SK-N-SH treated with all-trans-retinoic acid at 6 μM for 48 hours (cell line): ENCODE data around the gene SLC35G4.

Source experiments
- ATAC-seq: fragments of 200-7000 bp; cut with Tn5 transposase; 3 replicates; pipeline ENCODE4 v1.9.1; 2020; ENCODE audit warnings: mild to moderate bottlenecking, moderate library complexity
- ARNTL ChIP-seq: fragments of 450-650 bp; formaldehyde crosslinking; IDR thresholded peaks from 2 replicates; pipeline ENCODE4 v1.5.0; 2020; ENCODE audit warnings: low read depth, mild to moderate bottlenecking, moderate library complexity, borderline replicate concordance
- BACH2 ChIP-seq: fragments of 250-450 bp; sonication (Bioruptor Pico); IDR thresholded peaks from 2 replicates; pipeline ENCODE4 v1.9.0; 2021; ENCODE audit warnings: mild to moderate bottlenecking, borderline replicate concordance
- CREB5 ChIP-seq: fragments of 250-450 bp; sonication (Bioruptor Pico); IDR thresholded peaks from 2 replicates; pipeline ENCODE4 v1.5.1; 2020; ENCODE audit warnings: low read depth, mild to moderate bottlenecking, moderate library complexity
- CSDC2 ChIP-seq: fragments of 250-450 bp; sonication (Bioruptor Pico); IDR thresholded peaks from 2 replicates; pipeline ENCODE4 v1.5.0; 2020; ENCODE audit warnings: mild to moderate bottlenecking, moderate library complexity
- CSRNP3 ChIP-seq: fragments of 250-450 bp; sonication (Bioruptor Pico); IDR thresholded peaks from 2 replicates; pipeline ENCODE4 v1.5.1; 2021; ENCODE audit warnings: mild to moderate bottlenecking, moderate library complexity
- ESRRG ChIP-seq: fragments of 250-450 bp; sonication (Bioruptor Pico); IDR thresholded peaks from 2 replicates; pipeline ENCODE4 v1.6.1; 2021; ENCODE audit warnings: mild to moderate bottlenecking
- GLIS3 ChIP-seq: fragments of 250-450 bp; sonication (Bioruptor Pico); IDR thresholded peaks from 2 replicates; pipeline ENCODE4 v1.5.0; 2020; ENCODE audit warnings: mild to moderate bottlenecking, moderate library complexity
- ISL1 ChIP-seq: fragments of 250-450 bp; sonication (Bioruptor Pico); IDR thresholded peaks from 2 replicates; pipeline ENCODE4 v2.1.2; 2022; ENCODE audit warnings: mild to moderate bottlenecking, moderate library complexity
- OSR1 ChIP-seq: fragments of 250-450 bp; sonication (Bioruptor Pico); IDR thresholded peaks from 2 replicates; pipeline ENCODE4 v1.8.0; 2022; ENCODE audit warnings: moderate library complexity, mild to moderate bottlenecking, inconsistent platforms
- POU6F1 ChIP-seq: fragments of 250-450 bp; sonication (Bioruptor Pico); IDR thresholded peaks from 2 replicates; pipeline ENCODE4 v1.8.0; 2021; ENCODE audit warnings: low read depth, mild to moderate bottlenecking, moderate library complexity, borderline replicate concordance
- PPARA ChIP-seq: fragments of 250-450 bp; sonication (Bioruptor Pico); IDR thresholded peaks from 2 replicates; pipeline ENCODE4 v1.5.0; 2020; ENCODE audit warnings: mild to moderate bottlenecking, borderline replicate concordance
- RARB ChIP-seq: fragments of 250-450 bp; sonication (Bioruptor Pico); IDR thresholded peaks from 2 replicates; pipeline ENCODE4 v1.8.0; 2021; ENCODE audit warnings: mild to moderate bottlenecking, moderate library complexity
- TCF4 ChIP-seq: fragments of 250-450 bp; sonication (Bioruptor Pico); IDR thresholded peaks from 2 replicates; pipeline ENCODE4 v1.8.0; 2021; ENCODE audit warnings: mild to moderate bottlenecking, moderate library complexity, borderline replicate concordance
- TOX ChIP-seq: fragments of 250-450 bp; sonication (Bioruptor Pico); IDR thresholded peaks from 2 replicates; pipeline ENCODE4 v1.8.0; 2021; ENCODE audit warnings: mild to moderate bottlenecking, moderate library complexity, borderline replicate concordance
- TSHZ2 ChIP-seq: fragments of 250-450 bp; sonication (Bioruptor Pico); IDR thresholded peaks from 2 replicates; pipeline ENCODE4 v1.5.0; 2020; ENCODE audit warnings: mild to moderate bottlenecking, moderate library complexity
- ZC3H10 ChIP-seq: fragments of 250-450 bp; sonication (Bioruptor Pico); IDR thresholded peaks from 2 replicates; pipeline ENCODE4 v1.5.1; 2021; ENCODE audit warnings: mild to moderate bottlenecking, moderate library complexity
- ZFP3 ChIP-seq: fragments of 250-450 bp; sonication (Bioruptor Pico); IDR thresholded peaks from 2 replicates; pipeline ENCODE4 v1.5.0; 2020; ENCODE audit warnings: mild to moderate bottlenecking, moderate library complexity
- ZFP30 ChIP-seq: fragments of 450-650 bp; formaldehyde crosslinking; IDR thresholded peaks from 2 replicates; pipeline ENCODE4 v1.5.0; 2022; ENCODE audit warnings: mild to moderate bottlenecking, moderate library complexity
- ZNF565 ChIP-seq: fragments of 450-650 bp; formaldehyde crosslinking; conservative IDR thresholded peaks from 2 replicates; pipeline ENCODE4 v1.5.0; 2020; ENCODE audit warnings: low read depth, mild to moderate bottlenecking, moderate library complexity
- ZNF8 ChIP-seq: fragments of 450-650 bp; formaldehyde crosslinking; IDR thresholded peaks from 2 replicates; pipeline ENCODE4 v1.5.0; 2020; ENCODE audit warnings: mild to moderate bottlenecking, moderate library complexity
- TF ChIP-seq, protein P1 (sequence below): fragments of 250-450 bp; sonication (Bioruptor Pico); IDR thresholded peaks from 2 replicates; pipeline ENCODE4 v1.8.0; 2020; ENCODE audit warnings: mild to moderate bottlenecking, moderate library complexity, borderline replicate concordance

The SLC35G4 gene

DNA sequence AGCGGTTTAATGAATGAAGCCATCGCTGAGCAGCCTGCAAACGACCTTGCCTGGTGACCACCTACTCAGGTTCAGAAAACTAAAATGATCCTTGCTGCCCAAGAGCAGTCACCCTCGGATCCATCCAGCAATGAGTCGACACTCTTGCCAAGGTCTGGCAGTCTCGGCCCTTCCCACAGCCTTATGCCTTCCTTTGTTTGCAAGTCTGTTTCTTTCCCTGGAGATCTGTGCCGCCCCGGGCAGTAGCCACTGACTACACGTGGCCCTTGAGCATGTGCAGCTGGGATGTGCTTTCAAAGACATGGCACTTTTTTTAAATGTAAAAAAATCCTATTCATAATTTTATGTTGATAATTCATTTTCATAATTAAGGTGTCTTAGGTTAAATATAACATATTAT lies 37.2 kb upstream of the SLC35G4 start:
- TF ChIP-seq ZNF565 (CRISPR knock-in tag) (no peak), RARB (CRISPR knock-in tag) (no peak), ARNTL (CRISPR knock-in tag) (no peak), CSDC2 (CRISPR knock-in tag) (no peak), TCF4 (no peak), POU6F1 (CRISPR knock-in tag) (no peak), ZFP3 (CRISPR knock-in tag) (no peak), BACH2 (no peak), ZNF8 (CRISPR knock-in tag) (no peak), OSR1 (CRISPR knock-in tag) (no peak), TOX (no peak), TSHZ2 (CRISPR knock-in tag) (no peak), ZFP30 (CRISPR knock-in tag) (no peak), ZC3H10 (CRISPR knock-in tag) (no peak)
- TF ChIP-seq, protein P1, sequence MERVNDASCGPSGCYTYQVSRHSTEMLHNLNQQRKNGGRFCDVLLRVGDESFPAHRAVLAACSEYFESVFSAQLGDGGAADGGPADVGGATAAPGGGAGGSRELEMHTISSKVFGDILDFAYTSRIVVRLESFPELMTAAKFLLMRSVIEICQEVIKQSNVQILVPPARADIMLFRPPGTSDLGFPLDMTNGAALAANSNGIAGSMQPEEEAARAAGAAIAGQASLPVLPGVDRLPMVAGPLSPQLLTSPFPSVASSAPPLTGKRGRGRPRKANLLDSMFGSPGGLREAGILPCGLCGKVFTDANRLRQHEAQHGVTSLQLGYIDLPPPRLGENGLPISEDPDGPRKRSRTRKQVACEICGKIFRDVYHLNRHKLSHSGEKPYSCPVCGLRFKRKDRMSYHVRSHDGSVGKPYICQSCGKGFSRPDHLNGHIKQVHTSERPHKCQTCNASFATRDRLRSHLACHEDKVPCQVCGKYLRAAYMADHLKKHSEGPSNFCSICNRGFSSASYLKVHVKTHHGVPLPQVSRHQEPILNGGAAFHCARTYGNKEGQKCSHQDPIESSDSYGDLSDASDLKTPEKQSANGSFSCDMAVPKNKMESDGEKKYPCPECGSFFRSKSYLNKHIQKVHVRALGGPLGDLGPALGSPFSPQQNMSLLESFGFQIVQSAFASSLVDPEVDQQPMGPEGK (CRISPR knock-in tag): no peak
- ATAC-seq: no peak

DNA sequence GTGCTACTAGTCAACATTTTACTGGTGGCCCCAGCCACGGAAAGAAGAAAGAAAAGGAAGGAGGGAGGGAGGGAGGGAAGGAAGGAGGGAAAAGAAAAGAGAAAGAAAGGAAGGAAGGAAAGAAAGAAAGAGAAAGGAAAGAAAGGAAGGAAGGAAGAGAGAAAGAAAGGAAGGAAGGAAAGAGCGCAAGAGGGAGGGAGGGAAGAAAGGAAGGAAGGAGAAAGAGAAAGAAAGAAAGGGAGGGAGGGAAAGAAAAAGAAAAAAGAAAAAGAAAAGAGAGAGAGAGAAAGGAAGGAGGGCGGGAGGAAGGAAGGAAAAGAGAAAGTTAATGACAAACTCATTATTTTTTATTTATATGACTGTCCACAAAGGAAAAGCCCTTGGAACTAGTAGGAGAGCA lies 34.9 kb upstream of the SLC35G4 start:
- no peak for TF ChIP-seq PPARA
- no peak for TF ChIP-seq ZFP30 (CRISPR knock-in tag)
- no peak for TF ChIP-seq OSR1 (CRISPR knock-in tag)
- no peak for TF ChIP-seq CSDC2 (CRISPR knock-in tag)
- TF ChIP-seq POU6F1 (CRISPR knock-in tag): no peak
- no peak for TF ChIP-seq GLIS3 (CRISPR knock-in tag)
- TF ChIP-seq ZNF8 (CRISPR knock-in tag): no peak
- TF ChIP-seq ZFP3 (CRISPR knock-in tag): no peak
- TF ChIP-seq TSHZ2 (CRISPR knock-in tag): no peak
- no peak for TF ChIP-seq RARB (CRISPR knock-in tag)
- no peak for TF ChIP-seq ZNF565 (CRISPR knock-in tag)
- TF ChIP-seq, protein P1 (CRISPR knock-in tag): no peak
- TF ChIP-seq ISL1 (CRISPR knock-in tag): no peak
- TF ChIP-seq ESRRG (CRISPR knock-in tag): no peak
- TF ChIP-seq BACH2: no peak
- TF ChIP-seq TCF4: no peak
- TF ChIP-seq CSRNP3 (CRISPR knock-in tag): no peak
- no peak for TF ChIP-seq ARNTL (CRISPR knock-in tag)
- TF ChIP-seq ZC3H10 (CRISPR knock-in tag): no peak
- TF ChIP-seq CREB5 (CRISPR knock-in tag): no peak
- no peak for ATAC-seq
